Measurements from ENCODE around the gene MEGF10.

DNA sequence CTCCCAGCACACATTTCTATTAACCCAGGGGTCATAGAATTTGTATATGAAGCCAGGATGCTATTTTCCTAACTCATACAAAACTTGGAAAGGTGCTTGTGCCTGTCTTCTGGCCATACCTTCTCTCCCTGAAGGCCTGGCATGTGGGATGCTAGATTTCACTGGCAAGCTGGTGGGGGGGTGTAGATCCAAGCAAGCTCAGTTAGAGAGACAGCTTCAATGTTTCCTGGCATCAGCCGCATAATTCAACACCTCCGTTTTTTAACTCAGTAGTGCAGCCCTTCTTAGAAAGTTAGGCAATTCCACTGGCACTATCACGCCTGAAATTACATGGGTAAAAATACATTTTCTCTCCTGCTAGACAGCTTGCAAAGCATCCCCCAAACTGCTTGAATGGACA, 51.8 kb downstream of the MEGF10 start:
- no peak for TF ChIP-seq GATA2 (IDR thresholded peaks at IDR 0.05; ENCODE audit: low read depth, low read length)
- no peak for TF ChIP-seq GATA3 (IDR thresholded peaks at IDR 0.05; ENCODE audit: low read depth, low read length)
